ENCODE measurements around the gene CRNN. TPM values are rescaled to one million over a fixed set of nuclear protein-coding genes. Genes with fewer than 3 reads are reported as not detected.

CRNN gene
- total RNA-seq, 2 donors from 2014 or later, result not detected

DNA sequence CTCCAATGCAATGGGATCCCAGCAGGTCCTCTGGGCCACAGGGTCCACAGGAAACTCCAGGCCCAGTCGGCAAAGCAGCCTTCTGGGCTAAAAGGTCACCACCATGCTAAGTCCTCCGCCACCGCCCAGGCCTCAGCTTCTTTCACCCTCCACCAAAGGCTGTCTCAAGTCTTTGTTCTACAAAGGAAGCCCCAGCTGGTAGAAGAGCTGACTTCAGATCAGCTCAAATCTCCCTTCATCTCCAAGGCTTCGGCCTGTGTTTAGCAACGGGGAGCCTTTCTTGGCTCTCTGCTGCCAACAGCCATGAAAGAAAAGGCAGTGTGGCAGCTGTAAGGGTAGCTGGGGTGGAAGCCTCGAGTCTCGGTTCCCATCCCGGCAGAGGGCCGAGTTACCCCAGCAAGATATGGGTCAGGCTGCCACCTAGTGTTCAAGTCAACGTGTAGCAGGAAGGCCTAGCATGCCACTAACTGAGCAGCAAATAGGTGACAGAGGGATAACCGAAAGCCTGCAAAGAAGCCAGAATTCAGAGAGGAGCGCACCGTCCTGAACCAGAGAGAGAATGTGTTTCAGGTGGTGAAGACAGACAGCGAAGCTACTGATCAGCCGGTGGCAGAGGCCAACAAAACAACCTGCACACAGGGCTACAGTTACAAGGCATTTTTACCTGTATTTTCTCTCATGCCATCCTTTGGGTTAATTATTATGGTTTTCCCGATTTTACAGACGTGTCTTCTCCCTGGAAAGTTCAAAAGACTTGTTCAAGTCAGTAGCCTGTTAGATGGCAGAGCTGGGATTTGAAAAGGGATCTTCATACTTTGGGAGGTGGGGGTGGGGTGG, 26.8 kb upstream of the CRNN start:
- no peaks in the 10 kb centered on the region for H3K36me3 ChIP-seq
- H3K9me3 ChIP-seq, result no peaks in the 10 kb centered on the region
- no peak overlapping the region for H3K4me3 ChIP-seq
- no peak overlapping the region for H3K27ac ChIP-seq
- DNase-seq (ENCODE audit: low spot score), result peak; percentile 80
- H3K4me1 ChIP-seq, result peaks cover 0 to 14% of the 10 kb centered on the region in 2 donors
- peak; percentile 82 to 86 for TF ChIP-seq CTCF (IDR thresholded peaks at IDR 0.05)
- H3K27me3 ChIP-seq, result no peaks in the 10 kb centered on the region

GRCh38 chr1:152436593-152437496, 22.8 kb upstream of the CRNN start:
- no peak overlapping the region for H3K4me3 ChIP-seq

GRCh38 chr1:152427458-152427857, 13.4 kb upstream of the CRNN start:
- no peaks in the 10 kb centered on the region for H3K27me3 ChIP-seq
- DNase-seq (ENCODE audit: low spot score), result no peak
- H3K9me3 ChIP-seq, result peaks cover 0 to 13% of the 10 kb centered on the region in 2 donors
- H3K27ac ChIP-seq, result no peak overlapping the region
- no peaks in the 10 kb centered on the region for H3K4me1 ChIP-seq
- no peak for TF ChIP-seq CTCF (IDR thresholded peaks at IDR 0.05)
- no peak overlapping the region for H3K4me3 ChIP-seq
- no peaks in the 10 kb centered on the region for H3K36me3 ChIP-seq

More at GRCh38 chr1:152436593-152437496, 22.8 kb upstream of the CRNN start:
- no peak for DNase-seq (ENCODE audit: low spot score)
- Histone ChIP-seq H3K36me3 (no peaks in the 10 kb centered on the region), H3K4me1 (peaks cover 0 to 4% of the 10 kb centered on the region in 2 donors), H3K27ac (no peak overlapping the region), H3K27me3 (no peaks in the 10 kb centered on the region), H3K9me3 (no peaks in the 10 kb centered on the region)
- TF ChIP-seq CTCF (IDR thresholded peaks at IDR 0.05), result no peak

- Histone ChIP-seq H3K9me3 (peaks cover 0 to 13% of the 10 kb centered on the region in 2 donors), H3K27ac (no peak overlapping the region), H3K4me1 (no peaks in the 10 kb centered on the region), H3K36me3 (no peaks in the 10 kb centered on the region), H3K4me3 (no peak overlapping the region), H3K27me3 (no peaks in the 10 kb centered on the region)
- DNase-seq (ENCODE audit: low spot score), result no peak
- no peak for TF ChIP-seq CTCF (IDR thresholded peaks at IDR 0.05)
Observed at GRCh38 chr1:152426731-152427130, 12.7 kb upstream of the CRNN start.

- Histone ChIP-seq H3K36me3 (no peaks in the 10 kb centered on the region), H3K9me3 (peaks cover 0 to 13% of the 10 kb centered on the region in 2 donors), H3K4me1 (no peaks in the 10 kb centered on the region), H3K27me3 (no peaks in the 10 kb centered on the region), H3K27ac (no peak overlapping the region), H3K4me3 (no peak overlapping the region)
- TF ChIP-seq CTCF (IDR thresholded peaks at IDR 0.05), result no peak
- DNase-seq (ENCODE audit: low spot score), result no peak
Observed at GRCh38 chr1:152419917-152420316, 5.9 kb upstream of the CRNN start.

All from right atrium auricular region (tissue), 2 donors.